Measurements from ENCODE around the gene ENC1.

DNA sequence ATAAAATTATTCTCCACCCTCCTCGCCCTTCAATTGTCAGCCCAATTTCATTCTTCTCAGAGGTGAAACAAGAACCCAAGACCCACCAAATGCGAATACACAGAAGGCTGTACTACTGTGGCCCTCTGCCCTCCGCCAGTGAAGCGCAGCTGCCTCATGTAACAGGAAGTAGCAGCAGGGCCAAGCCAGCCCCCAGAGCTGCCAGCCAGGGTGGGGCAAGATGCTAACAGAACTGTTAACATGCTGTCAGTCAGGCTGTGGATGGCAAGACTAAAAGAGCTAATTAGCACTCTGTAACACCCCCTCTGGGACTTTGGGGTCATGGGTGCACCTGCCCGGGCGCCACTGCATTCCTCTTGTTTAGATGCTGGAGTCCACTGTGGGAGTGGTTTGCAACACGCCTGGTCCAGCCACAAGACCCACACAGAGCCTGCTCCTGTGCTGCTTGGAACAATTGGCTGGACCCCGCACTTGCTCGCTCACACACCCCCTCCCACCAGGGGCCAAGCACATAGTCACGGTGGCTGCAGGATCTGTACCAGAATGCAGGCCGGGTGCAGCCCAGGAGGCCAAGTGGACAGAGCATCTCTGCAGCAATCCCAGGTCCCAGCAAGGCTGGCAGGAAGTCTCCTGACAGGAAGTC, 30.0 kb upstream of the ENC1 start:
- TF ChIP-seq GATA2 (IDR thresholded peaks at IDR 0.05; ENCODE audit: low read depth, low read length) (no peak), GATA3 (IDR thresholded peaks at IDR 0.05; ENCODE audit: low read depth, low read length) (no peak)
